ENCODE results near the gene GBP3.
"Not testable (repeated sequence)": the region's sequence is repeated elsewhere in the genome, so short reads cannot be mapped to it uniquely, and the experiment has no call there.

The GBP3 gene

GRCh38 chr1:89041119-89041641 is 18.5 kb upstream of the GBP3 start:
- peak; percentile 20 for DNase-seq (ENCODE audit: low spot score)

GRCh38 chr1:89040315-89040626 is 17.6 kb upstream of the GBP3 start:
- no peak for DNase-seq (ENCODE audit: low spot score)

- no peak for DNase-seq (ENCODE audit: low spot score)
Observed at GRCh38 chr1:89037186-89037585, 14.5 kb upstream of the GBP3 start.

- no peak for DNase-seq (ENCODE audit: low spot score)
Observed at GRCh38 chr1:89035080-89035479, 12.4 kb upstream of the GBP3 start.

GRCh38 chr1:89034004-89034403 is 11.3 kb upstream of the GBP3 start:
- not testable (repeated sequence) for DNase-seq (ENCODE audit: low spot score)

GRCh38 chr1:89029051-89029450 is 6.4 kb upstream of the GBP3 start:
- not testable (repeated sequence) for DNase-seq (ENCODE audit: low spot score)

- no peak for DNase-seq (ENCODE audit: low spot score)
Observed at GRCh38 chr1:89025928-89026327, 3.3 kb upstream of the GBP3 start.

GRCh38 chr1:89023026-89023425 is 360 bp upstream of the GBP3 start:
- no peak for DNase-seq (ENCODE audit: low spot score)

GRCh38 chr1:89018318-89018717 is 4.3 kb downstream of the GBP3 start:
- not testable (repeated sequence) for DNase-seq (ENCODE audit: low spot score)

GRCh38 chr1:89008511-89008910 is 14.2 kb downstream of the GBP3 start:
- DNase-seq (ENCODE audit: low spot score), result no peak

- DNase-seq (ENCODE audit: low spot score), result no peak
Observed at GRCh38 chr1:89005286-89006151, 17.1 kb downstream of the GBP3 start.

GRCh38 chr1:89002176-89002575 is 20.5 kb downstream of the GBP3 start:
- DNase-seq (ENCODE audit: low spot score), result not testable (repeated sequence)

GRCh38 chr1:89001510-89001909 is 21.2 kb downstream of the GBP3 start:
- no peak for DNase-seq (ENCODE audit: low spot score)

GRCh38 chr1:88998716-88999115 is 23.9 kb downstream of the GBP3 start:
- DNase-seq (ENCODE audit: low spot score), result peak; percentile 79

GRCh38 chr1:88990426-88990825 is 32.2 kb downstream of the GBP3 start:
- DNase-seq (ENCODE audit: low spot score), result peak; percentile 20

GRCh38 chr1:88985692-88986091 is 37.0 kb downstream of the GBP3 start:
- DNase-seq (ENCODE audit: low spot score), result no peak

- peak; percentile 30 for DNase-seq (ENCODE audit: low spot score)
Observed at GRCh38 chr1:88985032-88985431, 37.6 kb downstream of the GBP3 start.

- no peak for DNase-seq (ENCODE audit: low spot score)
Observed at GRCh38 chr1:88984569-88984968, 38.1 kb downstream of the GBP3 start.

- DNase-seq (ENCODE audit: low spot score), result peak; percentile 52
Observed at GRCh38 chr1:88983791-88984559, 38.7 kb downstream of the GBP3 start.

- no peak for DNase-seq (ENCODE audit: low spot score)
Observed at GRCh38 chr1:88982055-88982454, 40.6 kb downstream of the GBP3 start.

GRCh38 chr1:88981506-88981905 is 41.2 kb downstream of the GBP3 start:
- not testable (repeated sequence) for DNase-seq (ENCODE audit: low spot score)

- DNase-seq (ENCODE audit: low spot score), result no peak
Observed at GRCh38 chr1:88980870-88981269, 41.8 kb downstream of the GBP3 start.

GRCh38 chr1:88979749-88980116 is 42.9 kb downstream of the GBP3 start:
- no peak for DNase-seq (ENCODE audit: low spot score)

Measured in RKO (cell line).